Astrocyte (in vitro differentiated cells and primary cell): ENCODE results near the gene ZBTB16. TPM values are rescaled to one million over a fixed set of nuclear protein-coding genes. Genes with fewer than 3 reads are reported as not detected.
A peak's percentile ranks its signal among the peaks of the same experiment; 100 is the strongest.

ENCODE experiments used
- DNase-seq: peaks from one replicate; pipeline ENCODE4 v3.0.0-alpha.2; 2010; ENCODE audit warnings: low read depth
- FAIRE-seq: peaks from 2 replicates; lab custom pipeline; 2011; peaks lifted over from hg19 to GRCh38; lab: Jason Lieb, UNC
- H2AFZ ChIP-seq: 2 replicates; pipeline ENCODE4 v1.6.0; 2012; ENCODE audit warnings: low read depth, low read length, inconsistent platforms
- H3K27ac ChIP-seq: 2 replicates; pipeline ENCODE4 v1.5.1; 2011; ENCODE audit warnings: low read depth, low read length, inconsistent platforms
- H3K27me3 ChIP-seq: 2 replicates; pipeline ENCODE4 v1.6.0; 2011; ENCODE audit warnings: low read length, inconsistent platforms; ENCODE audit not compliant: insufficient read depth
- H3K36me3 ChIP-seq: 2 replicates; pipeline ENCODE4 v1.5.1; 2011; ENCODE audit warnings: low read length, inconsistent platforms; ENCODE audit not compliant: insufficient read depth
- H3K4me1 ChIP-seq: 2 replicates; pipeline ENCODE4 v1.5.1; 2011; ENCODE audit warnings: low read length, inconsistent platforms; ENCODE audit not compliant: insufficient read depth
- H3K4me2 ChIP-seq: 2 replicates; pipeline ENCODE4 v1.6.0; 2012; ENCODE audit warnings: low read length, inconsistent platforms
- H3K4me3 ChIP-seq: 2 replicates; pipeline ENCODE4 v1.5.1; 2011; ENCODE audit warnings: low read depth, mild to moderate bottlenecking, low read length, inconsistent platforms; ENCODE audit not compliant: insufficient read depth
- H3K79me2 ChIP-seq: 2 replicates; pipeline ENCODE4 v1.6.0; 2012; ENCODE audit warnings: mild to moderate bottlenecking, low read length, inconsistent platforms; ENCODE audit not compliant: insufficient read depth
- H3K9ac ChIP-seq: 2 replicates; pipeline ENCODE4 v1.6.0; 2012; ENCODE audit warnings: mild to moderate bottlenecking, low read length, inconsistent platforms
- H3K9me3 ChIP-seq: 2 replicates; pipeline ENCODE4 v1.5.1; 2012; ENCODE audit warnings: low read depth, mild to moderate bottlenecking, low read length, inconsistent platforms; ENCODE audit not compliant: insufficient read depth
- H4K20me1 ChIP-seq: 2 replicates; pipeline ENCODE4 v1.6.0; 2012; ENCODE audit warnings: low read length, inconsistent platforms; ENCODE audit not compliant: insufficient read depth
- H3K27ac Mint-ChIP-seq: one replicate; pipeline ENCODE4 v1.8.0; 2021; ENCODE audit warnings: mild to moderate bottlenecking, mixed read lengths; ENCODE audit not compliant: unreplicated experiment
- H3K27me3 Mint-ChIP-seq: one replicate; pipeline ENCODE4 v1.8.0; 2021; ENCODE audit warnings: low read depth, mixed read lengths; ENCODE audit not compliant: unreplicated experiment
- H3K36me3 Mint-ChIP-seq: one replicate; pipeline ENCODE4 v1.8.0; 2021; ENCODE audit warnings: low read depth, mixed read lengths; ENCODE audit not compliant: unreplicated experiment
- H3K4me1 Mint-ChIP-seq: one replicate; pipeline ENCODE4 v1.8.0; 2021; ENCODE audit warnings: low read depth, mixed read lengths; ENCODE audit not compliant: unreplicated experiment
- H3K4me3 Mint-ChIP-seq: one replicate; pipeline ENCODE4 v1.8.0; 2021; ENCODE audit warnings: mild to moderate bottlenecking, moderate library complexity, mixed read lengths; ENCODE audit not compliant: unreplicated experiment
- H3K9me3 Mint-ChIP-seq: one replicate; pipeline ENCODE4 v1.8.0; 2021; ENCODE audit warnings: mild to moderate bottlenecking, mixed read lengths; ENCODE audit not compliant: unreplicated experiment
- EZH2 ChIP-seq: IDR thresholded peaks from 2 replicates; pipeline ENCODE4 v1.6.1; 2012; ENCODE audit warnings: mild to moderate bottlenecking, low read length, inconsistent platforms; ENCODE audit not compliant: insufficient read depth
- total RNA-seq: library from RNA; stranded (reverse); gene quantifications from 2 replicates; pipeline ENCODE4 v1.2.1, GENCODE V29; 2021
- TF ChIP-seq, protein P1 (sequence below): IDR thresholded peaks from 2 replicates; pipeline ENCODE4 v1.5.1; 2011; ENCODE audit warnings: low read depth, mild to moderate bottlenecking, inconsistent platforms, low read length, moderate library complexity; ENCODE audit not compliant: insufficient read depth

Gene ZBTB16
- total RNA-seq, 1 donor from 2014 or later, result 0.50 TPM

DNA sequence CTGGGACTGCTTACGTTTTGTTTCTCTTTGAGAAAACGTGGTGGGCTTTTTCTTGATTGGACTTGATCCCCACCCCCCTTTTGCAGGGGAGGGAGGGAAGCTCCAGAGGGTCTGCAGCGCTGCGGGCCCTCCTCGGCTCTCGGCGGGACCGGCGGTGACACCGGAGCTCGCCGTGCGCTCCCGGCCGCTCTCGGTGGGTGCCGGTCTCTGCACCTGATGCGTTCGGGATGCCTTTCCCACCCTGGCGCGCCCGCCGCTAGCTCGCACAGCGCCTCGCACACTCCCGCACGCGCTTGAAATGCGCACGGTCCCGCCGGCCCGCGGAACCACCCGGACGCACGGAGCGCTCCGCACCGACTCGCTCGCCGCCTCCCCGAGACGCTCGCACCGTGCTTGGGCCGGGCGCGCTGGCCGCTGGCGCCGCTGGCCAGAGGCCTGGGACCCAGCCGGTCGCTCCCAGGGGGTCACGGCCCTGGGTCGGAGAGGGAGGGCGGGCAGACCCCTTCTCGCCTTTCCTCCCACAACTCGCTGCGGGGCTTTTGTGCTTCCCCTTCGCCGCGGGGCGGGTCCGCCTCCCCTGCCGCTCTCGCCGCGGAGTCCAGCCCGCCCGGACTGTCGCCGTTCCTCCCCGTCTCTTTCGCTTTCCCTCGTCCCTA lies 1.0 kb downstream of the ZBTB16 start:
- no peak overlapping the region for H3K27ac ChIP-seq
- no peaks in the 10 kb centered on the region for H3K36me3 ChIP-seq
- TF ChIP-seq EZH2, result no peak
- TF ChIP-seq, protein P1, sequence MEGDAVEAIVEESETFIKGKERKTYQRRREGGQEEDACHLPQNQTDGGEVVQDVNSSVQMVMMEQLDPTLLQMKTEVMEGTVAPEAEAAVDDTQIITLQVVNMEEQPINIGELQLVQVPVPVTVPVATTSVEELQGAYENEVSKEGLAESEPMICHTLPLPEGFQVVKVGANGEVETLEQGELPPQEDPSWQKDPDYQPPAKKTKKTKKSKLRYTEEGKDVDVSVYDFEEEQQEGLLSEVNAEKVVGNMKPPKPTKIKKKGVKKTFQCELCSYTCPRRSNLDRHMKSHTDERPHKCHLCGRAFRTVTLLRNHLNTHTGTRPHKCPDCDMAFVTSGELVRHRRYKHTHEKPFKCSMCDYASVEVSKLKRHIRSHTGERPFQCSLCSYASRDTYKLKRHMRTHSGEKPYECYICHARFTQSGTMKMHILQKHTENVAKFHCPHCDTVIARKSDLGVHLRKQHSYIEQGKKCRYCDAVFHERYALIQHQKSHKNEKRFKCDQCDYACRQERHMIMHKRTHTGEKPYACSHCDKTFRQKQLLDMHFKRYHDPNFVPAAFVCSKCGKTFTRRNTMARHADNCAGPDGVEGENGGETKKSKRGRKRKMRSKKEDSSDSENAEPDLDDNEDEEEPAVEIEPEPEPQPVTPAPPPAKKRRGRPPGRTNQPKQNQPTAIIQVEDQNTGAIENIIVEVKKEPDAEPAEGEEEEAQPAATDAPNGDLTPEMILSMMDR, result no peak
- H3K9me3 Mint-ChIP-seq, result no peaks in the 10 kb centered on the region
- no peak for FAIRE-seq
- H3K27me3 ChIP-seq, result peaks cover 55% of the 10 kb centered on the region
- H3K4me2 ChIP-seq, result peak overlapping the region; percentile 90
- H3K4me3 ChIP-seq, result peak overlapping the region; percentile 54
- no peaks in the 10 kb centered on the region for H4K20me1 ChIP-seq
- no peaks in the 10 kb centered on the region for H3K79me2 ChIP-seq
- peak overlapping the region; percentile 18 for H3K9ac ChIP-seq
- no peaks in the 10 kb centered on the region for H3K9me3 ChIP-seq
- peak overlapping the region; percentile 66 for H2AFZ ChIP-seq
- no peaks in the 10 kb centered on the region for H3K4me1 ChIP-seq
- peak overlapping the region; percentile 84 for H3K4me3 Mint-ChIP-seq
- peak overlapping the region; percentile 58 for H3K27ac Mint-ChIP-seq
- no peaks in the 10 kb centered on the region for H3K36me3 Mint-ChIP-seq
- H3K27me3 Mint-ChIP-seq, result peaks cover 76% of the 10 kb centered on the region
- no peak for DNase-seq
- peaks cover 8% of the 10 kb centered on the region for H3K4me1 Mint-ChIP-seq

DNA sequence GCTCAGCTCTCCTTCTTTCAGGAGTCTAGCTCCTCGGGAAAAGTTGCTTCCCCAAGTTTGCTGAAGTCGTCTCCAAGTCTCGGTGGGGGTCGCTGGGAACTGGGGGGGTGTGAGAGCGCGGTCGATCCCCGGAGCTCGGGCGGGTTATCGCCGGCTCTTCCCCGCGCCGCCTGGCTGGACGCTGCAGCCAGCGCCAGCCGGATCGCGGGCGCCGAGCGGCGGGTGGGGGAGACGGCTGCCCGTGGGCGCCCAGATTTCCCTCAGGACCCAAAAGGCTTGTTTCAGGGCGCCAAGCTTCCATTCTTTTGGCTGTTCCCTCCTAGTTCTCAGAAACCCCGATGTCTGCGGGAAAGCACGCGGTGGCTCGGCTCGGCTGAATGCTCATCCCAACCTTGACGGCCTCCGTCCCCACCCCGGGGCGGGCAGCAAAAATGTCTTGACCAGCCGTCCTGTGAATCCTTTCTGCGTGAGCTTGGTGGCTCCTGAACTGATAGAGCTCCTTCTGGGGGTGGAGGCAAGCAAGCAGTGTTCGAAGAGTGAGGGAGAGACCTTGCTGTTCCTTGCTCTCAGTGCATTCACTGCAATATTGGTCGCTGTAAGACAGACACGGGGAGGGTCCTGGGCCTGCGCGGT lies 1.7 kb downstream of the ZBTB16 start:
- H3K27me3 ChIP-seq, result peaks cover 57% of the 10 kb centered on the region
- no peaks in the 10 kb centered on the region for H3K9me3 Mint-ChIP-seq
- H3K9me3 ChIP-seq, result no peaks in the 10 kb centered on the region
- peaks cover 8% of the 10 kb centered on the region for H3K4me1 Mint-ChIP-seq
- peak overlapping the region; percentile 90 for H3K4me2 ChIP-seq
- H3K9ac ChIP-seq, result peak overlapping the region; percentile 18
- H3K4me3 ChIP-seq, result peak overlapping the region; percentile 54
- no peak overlapping the region for H3K27ac ChIP-seq
- H2AFZ ChIP-seq, result peak overlapping the region; percentile 66
- no peaks in the 10 kb centered on the region for H4K20me1 ChIP-seq
- no peaks in the 10 kb centered on the region for H3K4me1 ChIP-seq
- no peak for TF ChIP-seq EZH2
- TF ChIP-seq, protein P1, result no peak
- peak overlapping the region; percentile 83 for H3K4me3 Mint-ChIP-seq
- no peaks in the 10 kb centered on the region for H3K36me3 Mint-ChIP-seq
- H3K27me3 Mint-ChIP-seq, result peaks cover 78% of the 10 kb centered on the region
- FAIRE-seq (no peak), DNase-seq (no peak)
- H3K27ac Mint-ChIP-seq, result no peak overlapping the region
- H3K79me2 ChIP-seq, result no peaks in the 10 kb centered on the region
- no peaks in the 10 kb centered on the region for H3K36me3 ChIP-seq

DNA sequence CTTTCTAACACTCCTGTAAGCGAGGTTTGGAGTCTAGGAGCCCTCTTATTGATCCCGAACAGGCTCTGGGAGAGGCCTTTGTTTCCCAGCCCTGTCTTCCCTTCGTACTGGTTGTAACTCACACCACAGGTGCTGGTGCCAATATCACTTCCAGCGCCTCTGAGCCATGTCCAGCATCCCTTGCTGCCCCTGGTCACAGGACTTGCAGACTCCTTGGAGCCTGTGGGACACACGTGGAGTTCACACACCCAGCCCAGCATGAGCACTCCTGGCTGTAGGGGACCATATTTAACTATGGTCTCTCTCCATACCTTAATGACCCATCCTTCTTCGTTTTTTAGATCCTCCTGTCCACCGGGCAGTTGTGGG lies 2.2 kb downstream of the ZBTB16 start:
- H3K4me1 ChIP-seq, result no peaks in the 10 kb centered on the region
- FAIRE-seq, result no peak
- no peak overlapping the region for H3K27ac ChIP-seq
- H4K20me1 ChIP-seq, result no peaks in the 10 kb centered on the region
- Mint-ChIP-seq H3K4me3 (peak overlapping the region; percentile 81), H3K36me3 (peaks cover 3% of the 10 kb centered on the region), H3K4me1 (peaks cover 8% of the 10 kb centered on the region), H3K9me3 (no peaks in the 10 kb centered on the region), H3K27ac (no peak overlapping the region), H3K27me3 (peaks cover 77% of the 10 kb centered on the region)
- no peaks in the 10 kb centered on the region for H3K79me2 ChIP-seq
- no peak for TF ChIP-seq EZH2
- TF ChIP-seq, protein P1, result no peak
- H3K9me3 ChIP-seq, result no peaks in the 10 kb centered on the region
- no peaks in the 10 kb centered on the region for H3K36me3 ChIP-seq
- no peak for DNase-seq
- H3K27me3 ChIP-seq, result peaks cover 54% of the 10 kb centered on the region
- H3K9ac ChIP-seq, result no peak overlapping the region
- peak overlapping the region; percentile 90 for H3K4me2 ChIP-seq
- no peak overlapping the region for H3K4me3 ChIP-seq
- no peak overlapping the region for H2AFZ ChIP-seq
